ENCODE measurements around the gene EXOC2.

The EXOC2 gene

GRCh38 chr6:505374-505773 is 187.6 kb downstream of the EXOC2 start:
- TF ChIP-seq TEAD4 (IDR thresholded peaks at IDR 0.05) (no peak), FOXM1 (IDR thresholded peaks at IDR 0.05; ENCODE audit: borderline replicate concordance, low read depth) (no peak), ZBTB7A (IDR thresholded peaks at IDR 0.05; ENCODE audit: low read depth) (no peak), MAX (IDR thresholded peaks at IDR 0.05) (no peak), TCF12 (IDR thresholded peaks at IDR 0.05; ENCODE audit: low read depth) (no peak), REST (IDR thresholded peaks at IDR 0.05; ENCODE audit: low read depth) (no peak), USF1 (IDR thresholded peaks at IDR 0.05) (no peak), CEBPB (IDR thresholded peaks at IDR 0.05) (no peak), NFIC (IDR thresholded peaks at IDR 0.05) (no peak), EP300 (IDR thresholded peaks at IDR 0.05; ENCODE audit: borderline replicate concordance) (no peak), RAD21 (IDR thresholded peaks at IDR 0.05; ENCODE audit: low read depth) (no peak)

GRCh38 chr6:504446-504980 is 188.4 kb downstream of the EXOC2 start:
- TF ChIP-seq NFIC (IDR thresholded peaks at IDR 0.05) (no peak), FOXM1 (IDR thresholded peaks at IDR 0.05; ENCODE audit: borderline replicate concordance, low read depth) (no peak), YY1 (IDR thresholded peaks at IDR 0.05; ENCODE audit: low read depth) (no peak)

GRCh38 chr6:503610-504362 is 189.2 kb downstream of the EXOC2 start:
- TF ChIP-seq TEAD4 (IDR thresholded peaks at IDR 0.05) (no peak), ZBTB7A (IDR thresholded peaks at IDR 0.05; ENCODE audit: low read depth) (no peak), USF1 (IDR thresholded peaks at IDR 0.05) (no peak), REST (IDR thresholded peaks at IDR 0.05; ENCODE audit: low read depth) (no peak), TAF1 (IDR thresholded peaks at IDR 0.05; ENCODE audit: low read depth) (no peak), EP300 (IDR thresholded peaks at IDR 0.05; ENCODE audit: borderline replicate concordance) (no peak)

- TF ChIP-seq TAF1 (IDR thresholded peaks at IDR 0.05; ENCODE audit: low read depth) (no peak), YY1 (IDR thresholded peaks at IDR 0.05; ENCODE audit: low read depth) (no peak), CEBPB (IDR thresholded peaks at IDR 0.05) (no peak), FOXM1 (IDR thresholded peaks at IDR 0.05; ENCODE audit: borderline replicate concordance, low read depth) (no peak), ZBTB7A (IDR thresholded peaks at IDR 0.05; ENCODE audit: low read depth) (no peak), REST (IDR thresholded peaks at IDR 0.05; ENCODE audit: low read depth) (no peak)
Observed at GRCh38 chr6:502761-503160, 190.2 kb downstream of the EXOC2 start.

- TF ChIP-seq ZBTB7A (IDR thresholded peaks at IDR 0.05; ENCODE audit: low read depth), result no peak
- no peak for TF ChIP-seq EP300 (IDR thresholded peaks at IDR 0.05; ENCODE audit: borderline replicate concordance)
- no peak for TF ChIP-seq MAX (IDR thresholded peaks at IDR 0.05)
- TF ChIP-seq TEAD4 (IDR thresholded peaks at IDR 0.05), result no peak
- TF ChIP-seq YY1 (IDR thresholded peaks at IDR 0.05; ENCODE audit: low read depth), result no peak
- no peak for TF ChIP-seq USF1 (IDR thresholded peaks at IDR 0.05)
- no peak for TF ChIP-seq FOXM1 (IDR thresholded peaks at IDR 0.05; ENCODE audit: borderline replicate concordance, low read depth)
- TF ChIP-seq CEBPB (IDR thresholded peaks at IDR 0.05), result no peak
- TF ChIP-seq TCF12 (IDR thresholded peaks at IDR 0.05; ENCODE audit: low read depth), result no peak
- TF ChIP-seq NFIC (IDR thresholded peaks at IDR 0.05), result no peak
- TF ChIP-seq CREB1 (IDR thresholded peaks at IDR 0.05; ENCODE audit: low read depth), result no peak
- TF ChIP-seq RAD21 (IDR thresholded peaks at IDR 0.05; ENCODE audit: low read depth), result no peak
- TF ChIP-seq TAF1 (IDR thresholded peaks at IDR 0.05; ENCODE audit: low read depth), result no peak
- no peak for TF ChIP-seq EGR1 (IDR thresholded peaks at IDR 0.05)
Observed at GRCh38 chr6:501891-502601, 190.9 kb downstream of the EXOC2 start.
